Neutrophil (primary cell): ENCODE results near the gene ZBTB16.

Source experiments
- H3K27ac ChIP-seq: fragments of 200-600 bp; sonication (generic); 2 replicates; pipeline ENCODE4 v1.5.1; 2016; ENCODE audit warnings: mild to moderate bottlenecking, moderate library complexity
- H3K27me3 ChIP-seq: fragments of 200-600 bp; sonication (generic); 2 replicates; pipeline ENCODE4 v1.6.0; 2016; ENCODE audit warnings: mild to moderate bottlenecking
- H3K36me3 ChIP-seq: fragments of 200-600 bp; sonication (generic); 2 replicates; pipeline ENCODE4 v1.5.1; 2017
- H3K4me1 ChIP-seq, 2 experiments: fragments of 200-600 bp in 1 of 2; sonication (generic) in 1 of 2; 1 replicate in 1 of 2; 2 replicates in 1 of 2; pipeline versions ENCODE4 v1.5.1 to v1.6.1; 2013 to 2016; ENCODE audit warnings: low read depth in 1 of 2, low read length in 1 of 2, mild to moderate bottlenecking in 1 of 2, moderate library complexity in 1 of 2; ENCODE audit not compliant: control insufficient read depth in 1 of 2, insufficient read depth in 1 of 2
- H3K4me3 ChIP-seq, 2 experiments: fragments of 200-600 bp in 1 of 2; sonication (generic) in 1 of 2; 1 replicate in 1 of 2; 2 replicates in 1 of 2; pipeline ENCODE4 v1.5.1; 2013 to 2016; ENCODE audit warnings: low read depth in 1 of 2, low read length in 1 of 2, mild to moderate bottlenecking in 1 of 2, moderate library complexity in 1 of 2
- H3K9me3 ChIP-seq: fragments of 200-600 bp; sonication (generic); 2 replicates; pipeline ENCODE4 v1.5.1; 2016
- TF ChIP-seq, protein P1 (sequence below): fragments of 200-600 bp; sonication (generic); IDR thresholded peaks from 2 replicates; pipeline ENCODE4 v1.5.1; 2016; ENCODE audit warnings: antibody characterized with exemption

The ZBTB16 gene

DNA sequence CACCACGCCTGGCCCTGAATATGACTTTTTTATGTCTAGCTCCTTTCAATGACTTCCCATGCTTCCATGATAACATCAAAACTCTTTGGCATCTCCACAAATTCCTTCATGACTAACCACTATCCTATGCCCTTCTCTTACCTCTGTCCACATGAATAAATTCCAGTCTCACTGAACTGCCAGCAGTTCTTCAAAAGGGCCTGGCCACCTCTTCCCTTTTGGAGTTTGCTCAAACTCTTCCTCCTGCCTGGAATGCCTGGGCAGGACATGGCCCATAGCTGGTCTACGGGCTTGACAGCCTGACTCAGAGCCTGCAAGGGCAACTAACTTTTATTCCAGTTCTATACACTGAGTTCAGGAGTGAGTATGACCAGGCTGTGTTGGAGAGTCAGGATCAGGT, 41.8 kb upstream of the ZBTB16 start:
- Histone ChIP-seq H3K4me1 (no peaks in the 10 kb centered on the region), H3K36me3 (no peaks in the 10 kb centered on the region), H3K4me3 (no peak overlapping the region), H3K27ac (no peak overlapping the region), H3K27me3 (no peaks in the 10 kb centered on the region), H3K9me3 (no peaks in the 10 kb centered on the region)
- TF ChIP-seq, protein P1, sequence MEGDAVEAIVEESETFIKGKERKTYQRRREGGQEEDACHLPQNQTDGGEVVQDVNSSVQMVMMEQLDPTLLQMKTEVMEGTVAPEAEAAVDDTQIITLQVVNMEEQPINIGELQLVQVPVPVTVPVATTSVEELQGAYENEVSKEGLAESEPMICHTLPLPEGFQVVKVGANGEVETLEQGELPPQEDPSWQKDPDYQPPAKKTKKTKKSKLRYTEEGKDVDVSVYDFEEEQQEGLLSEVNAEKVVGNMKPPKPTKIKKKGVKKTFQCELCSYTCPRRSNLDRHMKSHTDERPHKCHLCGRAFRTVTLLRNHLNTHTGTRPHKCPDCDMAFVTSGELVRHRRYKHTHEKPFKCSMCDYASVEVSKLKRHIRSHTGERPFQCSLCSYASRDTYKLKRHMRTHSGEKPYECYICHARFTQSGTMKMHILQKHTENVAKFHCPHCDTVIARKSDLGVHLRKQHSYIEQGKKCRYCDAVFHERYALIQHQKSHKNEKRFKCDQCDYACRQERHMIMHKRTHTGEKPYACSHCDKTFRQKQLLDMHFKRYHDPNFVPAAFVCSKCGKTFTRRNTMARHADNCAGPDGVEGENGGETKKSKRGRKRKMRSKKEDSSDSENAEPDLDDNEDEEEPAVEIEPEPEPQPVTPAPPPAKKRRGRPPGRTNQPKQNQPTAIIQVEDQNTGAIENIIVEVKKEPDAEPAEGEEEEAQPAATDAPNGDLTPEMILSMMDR: no peak

DNA sequence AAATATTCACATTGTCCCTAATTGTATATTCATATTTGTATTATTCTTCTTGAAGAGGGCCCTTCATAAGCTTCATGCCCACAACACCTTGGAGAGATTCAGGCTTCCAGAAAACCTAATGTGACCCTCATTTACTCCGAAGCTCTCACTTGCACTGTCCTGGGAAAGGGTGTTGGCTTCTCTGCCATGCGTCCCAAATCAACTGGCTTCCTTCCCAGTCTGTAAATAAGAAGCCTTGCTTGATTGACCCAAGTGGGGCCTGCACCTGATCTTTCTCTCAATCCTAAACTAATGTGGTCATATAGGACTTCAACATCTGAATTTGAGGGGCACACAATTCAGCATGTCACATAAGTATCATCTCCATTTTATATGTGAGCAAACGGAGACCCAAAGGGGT, 40.5 kb upstream of the ZBTB16 start:
- H3K27ac ChIP-seq: no peak overlapping the region
- H3K27me3 ChIP-seq: no peaks in the 10 kb centered on the region
- TF ChIP-seq, protein P1: no peak
- H3K36me3 ChIP-seq: no peaks in the 10 kb centered on the region
- no peaks in the 10 kb centered on the region for H3K9me3 ChIP-seq
- no peak overlapping the region for H3K4me3 ChIP-seq
- no peaks in the 10 kb centered on the region for H3K4me1 ChIP-seq

DNA sequence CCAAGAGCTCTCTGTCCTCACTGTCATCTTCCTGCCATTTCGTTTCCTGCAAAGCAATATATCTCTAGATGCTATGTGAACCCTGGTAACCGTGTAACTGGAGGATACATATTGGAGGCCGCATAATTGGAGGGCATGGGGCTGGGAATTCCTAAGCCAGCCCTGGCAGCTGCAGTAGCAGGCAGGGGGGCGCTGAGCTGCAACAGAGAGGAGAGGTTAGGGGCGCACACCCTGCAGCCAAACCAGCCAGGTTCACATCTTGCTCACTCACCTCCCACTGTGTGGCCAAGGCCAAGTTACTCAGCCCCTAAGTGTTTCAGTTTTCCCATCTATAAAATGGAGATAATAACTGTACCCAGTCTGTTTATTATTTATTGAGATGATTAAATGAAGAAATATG, 39.9 kb upstream of the ZBTB16 start:
- H3K36me3 ChIP-seq: no peaks in the 10 kb centered on the region
- no peaks in the 10 kb centered on the region for H3K4me1 ChIP-seq
- H3K27me3 ChIP-seq: no peaks in the 10 kb centered on the region
- TF ChIP-seq, protein P1: no peak
- no peak overlapping the region for H3K27ac ChIP-seq
- H3K9me3 ChIP-seq: no peaks in the 10 kb centered on the region
- no peak overlapping the region for H3K4me3 ChIP-seq

DNA sequence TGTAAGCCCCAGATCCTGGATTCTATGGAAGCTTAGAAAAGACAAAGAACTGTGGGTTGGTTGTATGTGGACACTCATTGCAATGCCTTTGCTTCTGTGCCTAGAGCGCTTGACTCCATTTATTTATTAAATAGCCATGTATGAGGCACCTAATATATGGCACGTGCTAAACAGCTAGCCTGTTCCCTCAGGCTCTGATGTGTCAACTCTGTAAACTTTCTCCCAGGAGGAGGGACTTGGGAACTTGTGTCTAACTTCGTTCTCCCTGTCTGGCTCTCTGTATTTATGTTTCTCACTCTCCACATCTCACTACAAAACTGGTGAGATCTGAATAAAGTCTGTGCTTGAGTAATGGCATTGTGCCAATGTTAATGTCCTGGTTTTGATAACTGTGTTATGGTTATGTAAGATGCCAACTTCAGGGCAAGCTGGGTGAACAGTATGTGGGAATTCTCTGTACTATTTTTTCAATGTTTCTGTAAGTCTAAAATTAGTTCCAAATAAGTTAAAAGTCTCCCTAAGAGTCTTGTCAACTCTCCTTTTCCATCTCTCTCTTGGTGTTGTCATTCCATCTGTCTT, 34.1 kb upstream of the ZBTB16 start:
- H3K27me3 ChIP-seq: peaks cover 6% of the 10 kb centered on the region
- no peak overlapping the region for H3K27ac ChIP-seq
- H3K9me3 ChIP-seq: no peaks in the 10 kb centered on the region
- TF ChIP-seq, protein P1: no peak
- no peaks in the 10 kb centered on the region for H3K36me3 ChIP-seq
- H3K4me3 ChIP-seq: no peak overlapping the region
- H3K4me1 ChIP-seq: no peaks in the 10 kb centered on the region

DNA sequence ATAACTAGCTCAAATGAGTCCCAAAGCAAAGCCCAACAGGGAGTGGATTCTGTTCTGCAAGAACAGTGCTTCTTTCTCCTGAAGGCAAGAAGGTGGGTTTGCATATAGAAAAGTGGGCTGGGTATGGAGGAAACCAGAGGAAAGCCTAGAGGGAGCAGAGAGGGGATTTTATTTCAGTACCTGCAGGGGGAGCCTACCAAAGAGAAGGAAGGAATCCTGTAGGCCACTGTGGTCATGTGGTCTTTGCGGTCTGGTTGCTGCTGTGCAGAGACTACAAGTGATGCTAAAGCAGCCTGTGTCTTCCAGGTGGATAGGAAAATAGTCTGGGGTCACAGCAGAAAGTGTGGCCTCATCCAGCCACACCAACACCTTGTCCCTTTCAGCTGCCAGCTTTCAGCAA, 33.2 kb upstream of the ZBTB16 start:
- Histone ChIP-seq H3K27me3 (peaks cover 6% of the 10 kb centered on the region), H3K9me3 (no peaks in the 10 kb centered on the region), H3K27ac (no peak overlapping the region), H3K4me3 (no peak overlapping the region), H3K36me3 (no peaks in the 10 kb centered on the region), H3K4me1 (peaks cover 0 to 1% of the 10 kb centered on the region in 2 experiments)
- TF ChIP-seq, protein P1: no peak

DNA sequence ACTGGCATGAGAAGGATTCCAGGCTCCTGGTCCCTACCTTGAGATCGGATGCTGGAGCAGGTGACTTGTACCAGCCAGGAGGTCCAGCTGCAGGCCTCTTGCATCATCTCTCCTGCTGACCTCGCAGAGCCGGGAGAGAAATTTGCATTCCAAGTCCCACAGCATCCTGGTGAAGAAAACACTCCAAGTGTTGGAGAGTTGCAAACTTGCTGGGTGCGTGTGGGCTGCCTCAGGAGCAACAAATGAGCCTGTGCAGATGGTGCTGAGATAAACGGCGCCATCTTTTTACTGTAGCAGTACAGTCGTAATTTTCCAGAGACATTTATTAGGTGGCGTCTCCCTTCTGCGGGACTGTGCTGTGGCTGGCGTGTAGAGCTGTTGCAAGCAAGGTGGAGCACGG, 32.1 kb upstream of the ZBTB16 start:
- Histone ChIP-seq H3K27ac (no peak overlapping the region), H3K27me3 (peaks cover 6% of the 10 kb centered on the region), H3K36me3 (no peaks in the 10 kb centered on the region), H3K9me3 (no peaks in the 10 kb centered on the region), H3K4me3 (no peak overlapping the region), H3K4me1 (peaks cover 3 to 9% of the 10 kb centered on the region in 2 experiments)
- TF ChIP-seq, protein P1: no peak
